Midbrain (tissue), 1 donor: ENCODE measurements around the gene HSPBP1.
"Not testable (repeated sequence)": the region's sequence is repeated elsewhere in the genome, so short reads cannot be mapped to it uniquely, and the experiment has no call there.

Source experiments
- DNase-seq: peaks from one replicate; lab custom pipeline; 2025; lab: John Stamatoyannopoulos, UW

The HSPBP1 gene

GRCh38 chr19:55232986-55233385 is 46.9 kb downstream of the HSPBP1 start:
- DNase-seq = no peak

DNA sequence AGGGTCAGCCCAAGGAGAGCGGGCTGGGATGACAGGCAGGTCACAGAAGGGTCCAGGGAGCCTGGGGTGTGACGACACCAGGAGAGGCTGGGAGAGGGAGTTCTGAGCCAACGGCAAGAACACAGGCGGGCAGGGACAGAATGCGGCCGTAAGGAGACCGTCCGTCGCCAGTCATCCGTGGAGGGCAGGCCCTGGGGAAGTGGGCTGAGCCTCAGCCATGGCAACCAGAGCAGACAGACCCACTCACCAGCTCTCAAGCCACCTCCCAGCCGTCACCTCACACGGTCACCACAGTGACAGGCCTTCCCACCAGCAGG is 47.7 kb downstream of the HSPBP1 start:
- no peak for DNase-seq

DNA sequence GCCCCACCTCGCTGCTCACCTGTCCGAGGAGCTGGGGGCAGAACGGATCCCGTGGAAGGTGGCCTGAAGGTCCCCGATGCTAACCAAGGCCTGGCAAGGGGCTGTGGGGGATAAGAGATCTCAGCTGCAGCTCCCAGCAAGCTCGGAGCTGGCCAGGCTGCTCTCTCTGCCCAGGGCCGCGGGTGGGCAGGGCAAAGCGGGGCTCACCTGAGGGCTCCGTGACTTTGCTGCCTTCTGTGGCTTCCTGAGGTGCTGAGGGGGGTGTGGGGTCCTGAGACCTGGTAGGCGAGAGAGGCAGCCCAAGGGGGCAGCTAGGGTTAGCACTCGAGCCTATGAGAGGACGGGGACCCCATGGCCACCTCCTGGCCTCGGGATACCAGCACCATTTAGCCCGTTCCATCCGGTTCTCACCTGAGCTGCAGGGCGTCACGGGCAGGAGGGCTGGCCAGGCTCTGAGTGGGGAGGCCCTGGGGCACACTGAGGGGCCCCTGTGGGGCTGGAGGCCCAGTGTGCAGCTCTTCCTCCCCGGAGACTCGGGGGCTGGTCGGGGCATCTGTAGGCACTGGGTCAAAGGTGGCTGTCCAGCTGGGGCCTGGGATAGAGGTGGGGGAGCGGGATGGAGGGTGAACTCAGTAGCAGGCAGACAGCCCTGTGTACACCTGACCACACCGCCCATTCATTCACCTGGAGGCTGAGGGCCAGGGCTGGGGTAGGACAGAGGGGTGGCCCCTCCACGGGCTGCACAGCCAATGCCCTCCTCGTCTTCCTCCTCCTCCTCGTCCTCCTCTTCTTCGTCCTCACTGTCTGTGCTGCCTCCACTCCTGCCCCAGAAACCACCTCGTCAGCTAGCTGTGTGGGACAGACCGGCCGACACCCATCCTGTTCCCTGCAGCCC is 48.3 kb downstream of the HSPBP1 start:
- DNase-seq = no peak

DNA sequence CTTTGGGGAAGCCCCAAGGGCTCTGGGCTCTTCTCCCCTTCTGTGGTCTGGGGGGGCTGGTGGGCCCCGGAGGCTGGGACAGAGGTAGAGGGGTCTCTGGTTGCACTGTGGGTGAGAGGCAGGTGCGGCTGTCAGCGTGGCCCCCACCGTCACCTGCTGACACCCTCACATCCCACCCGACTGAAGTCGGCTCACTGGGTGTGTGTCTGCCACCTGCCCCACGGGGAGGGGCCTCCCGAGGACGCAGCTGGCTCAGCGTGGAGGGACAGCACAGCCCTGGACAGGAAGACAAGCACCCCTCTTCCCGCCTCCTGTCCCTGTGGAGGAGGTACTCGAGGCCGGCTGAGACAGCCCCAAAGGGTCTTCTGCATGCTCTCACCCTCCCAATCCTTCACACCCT is 49.1 kb downstream of the HSPBP1 start:
- no peak for DNase-seq

GRCh38 chr19:55230329-55230728 is 49.6 kb downstream of the HSPBP1 start:
- no peak for DNase-seq

DNA sequence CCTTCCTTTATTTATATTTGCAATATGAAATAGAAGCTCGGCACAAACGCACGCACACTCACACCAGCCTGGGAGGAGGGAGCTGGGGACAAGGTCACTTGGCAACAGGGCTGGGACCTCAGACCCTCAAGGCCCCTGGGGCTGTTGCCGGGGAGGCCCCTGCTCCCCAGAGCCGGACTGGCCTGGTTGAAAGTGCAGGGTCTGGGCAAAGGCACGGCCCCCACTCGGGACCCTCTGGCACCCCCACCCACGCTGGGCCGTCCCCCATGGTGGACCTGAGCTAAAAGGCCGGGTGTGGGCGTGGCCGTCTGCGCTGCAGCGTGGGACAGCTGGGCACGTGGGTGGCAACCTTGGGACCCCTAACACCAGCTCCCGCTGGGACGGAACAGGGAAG is 50.1 kb downstream of the HSPBP1 start:
- DNase-seq = no peak

DNA sequence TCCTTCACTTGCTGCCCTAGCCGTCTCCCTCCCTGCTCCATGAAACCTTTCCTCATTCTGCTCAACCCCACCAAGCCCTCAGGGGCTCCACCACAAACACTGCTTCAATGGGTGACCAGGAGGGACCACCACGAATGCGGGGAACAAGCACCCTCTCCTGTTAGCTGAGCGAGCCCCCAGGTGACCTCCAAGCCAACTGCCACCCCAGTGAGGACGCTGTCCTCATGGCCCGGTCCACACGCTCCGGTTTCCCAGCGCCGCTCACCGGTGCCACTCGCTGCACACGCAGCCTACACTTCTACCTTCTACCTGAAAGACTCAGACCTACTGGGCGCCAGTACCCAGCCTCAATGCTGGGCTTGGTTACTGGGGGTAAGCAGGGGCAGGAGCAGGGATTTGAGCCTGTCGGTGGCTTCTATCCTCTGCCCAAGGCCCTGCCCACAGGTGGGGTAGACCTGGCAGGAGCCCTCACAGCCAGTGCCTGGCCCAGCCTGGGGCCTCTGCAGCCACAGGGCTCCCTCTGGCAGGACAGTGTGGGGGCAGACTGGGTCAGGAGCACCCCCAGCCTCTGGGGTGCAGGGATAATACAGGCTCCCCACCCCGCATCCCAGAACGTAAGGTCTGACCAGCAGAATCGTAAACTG is 50.6 kb downstream of the HSPBP1 start:
- no peak for DNase-seq

GRCh38 chr19:55228403-55229031 is 51.4 kb downstream of the HSPBP1 start, which contains the start of gene TMEM86B:
TMEM86B (minus strand) TSS chr19:55228763; CDS start chr19:55228741, 22 bp downstream.
- DNase-seq = no peak

- no peak for DNase-seq
Observed at GRCh38 chr19:55228015-55228391, 51.9 kb downstream of the HSPBP1 start.

GRCh38 chr19:55227241-55228014 is 52.5 kb downstream of the HSPBP1 start:
- no peak for DNase-seq

DNA sequence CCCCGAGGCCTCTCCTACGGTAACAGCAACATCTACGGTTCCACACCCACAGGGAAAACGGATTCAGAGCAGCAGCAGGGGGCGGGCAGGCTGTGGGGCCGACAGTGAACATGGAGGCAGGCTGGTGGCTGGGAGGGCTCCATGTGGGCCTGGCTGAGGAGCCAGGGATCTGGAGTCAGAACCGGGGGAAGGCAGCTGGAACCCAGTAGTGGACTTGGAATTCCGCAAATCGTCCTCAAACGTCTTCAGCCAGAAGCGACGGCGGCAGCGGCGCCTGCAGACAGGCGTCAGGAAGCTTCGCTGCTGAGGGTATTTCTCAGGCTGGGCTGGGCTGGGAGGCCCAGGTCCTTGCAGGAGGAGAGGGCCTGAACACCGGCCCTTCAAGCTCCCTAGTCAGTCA is 53.1 kb downstream of the HSPBP1 start:
- DNase-seq = no peak

- no peak for DNase-seq
Observed at GRCh38 chr19:55226273-55226672, 53.6 kb downstream of the HSPBP1 start.

DNA sequence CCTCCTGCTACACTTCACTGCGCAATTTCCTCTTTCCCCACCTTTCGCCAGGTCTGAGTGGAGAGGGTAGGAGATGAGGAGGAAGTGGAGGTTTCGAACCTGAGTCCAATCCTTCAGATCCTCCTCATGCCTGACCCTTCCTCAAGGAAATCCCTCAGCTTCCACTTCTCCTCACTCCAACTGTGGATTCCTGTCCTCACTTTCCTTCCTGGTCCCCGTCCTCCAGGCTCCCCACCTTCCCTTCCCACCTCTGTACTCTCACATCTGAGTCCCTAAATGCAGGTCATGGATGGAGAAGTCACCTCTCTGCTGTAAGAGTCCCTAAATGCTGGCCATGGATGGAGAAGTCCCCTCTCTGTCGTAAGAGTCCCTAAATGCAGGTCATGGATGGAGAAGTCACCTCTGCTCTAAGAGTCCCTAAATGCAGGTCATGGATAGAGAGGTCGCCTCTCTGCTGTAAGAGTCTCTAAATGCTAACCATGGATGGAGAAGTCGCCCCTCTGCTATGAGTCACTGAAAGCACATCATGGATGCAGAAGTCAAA is 54.4 kb downstream of the HSPBP1 start:
- no peak for DNase-seq

DNA sequence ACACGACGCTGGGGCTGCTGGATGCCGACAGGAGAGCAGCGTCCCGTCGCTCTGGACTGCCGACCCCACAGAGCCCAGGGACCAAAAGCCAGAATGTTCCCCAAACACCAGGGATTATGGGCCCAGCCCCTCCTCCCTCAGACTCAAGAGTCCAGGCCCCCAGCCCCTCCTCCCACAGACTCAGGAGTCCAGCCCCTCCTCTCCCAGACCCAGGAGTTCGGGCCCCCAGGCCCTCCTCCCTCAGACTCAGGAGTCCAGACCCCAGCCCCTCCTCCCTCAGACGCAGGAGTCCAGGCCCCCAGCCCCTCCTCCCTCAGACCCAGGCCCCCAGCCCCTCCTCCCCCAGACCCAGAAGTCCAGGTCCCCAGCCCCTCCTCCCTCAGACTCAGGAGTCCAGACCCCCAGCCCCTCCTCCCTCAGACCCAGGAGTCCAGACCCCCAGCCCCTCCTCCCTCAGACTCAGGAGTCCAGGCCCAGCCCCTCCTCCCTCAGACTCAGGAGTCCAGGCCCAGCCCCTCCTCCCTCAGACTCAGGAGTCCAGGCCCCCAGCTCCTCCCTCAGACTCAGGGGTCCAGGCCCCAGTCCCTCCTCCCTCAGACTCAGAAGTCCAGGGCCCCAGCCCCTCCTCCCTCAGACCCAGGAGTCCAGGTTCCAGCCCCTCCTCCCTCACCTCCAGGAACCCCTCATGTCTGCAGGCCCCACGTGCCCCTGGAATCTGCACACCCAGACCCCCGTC is 55.1 kb downstream of the HSPBP1 start:
- not testable (repeated sequence) for DNase-seq

DNA sequence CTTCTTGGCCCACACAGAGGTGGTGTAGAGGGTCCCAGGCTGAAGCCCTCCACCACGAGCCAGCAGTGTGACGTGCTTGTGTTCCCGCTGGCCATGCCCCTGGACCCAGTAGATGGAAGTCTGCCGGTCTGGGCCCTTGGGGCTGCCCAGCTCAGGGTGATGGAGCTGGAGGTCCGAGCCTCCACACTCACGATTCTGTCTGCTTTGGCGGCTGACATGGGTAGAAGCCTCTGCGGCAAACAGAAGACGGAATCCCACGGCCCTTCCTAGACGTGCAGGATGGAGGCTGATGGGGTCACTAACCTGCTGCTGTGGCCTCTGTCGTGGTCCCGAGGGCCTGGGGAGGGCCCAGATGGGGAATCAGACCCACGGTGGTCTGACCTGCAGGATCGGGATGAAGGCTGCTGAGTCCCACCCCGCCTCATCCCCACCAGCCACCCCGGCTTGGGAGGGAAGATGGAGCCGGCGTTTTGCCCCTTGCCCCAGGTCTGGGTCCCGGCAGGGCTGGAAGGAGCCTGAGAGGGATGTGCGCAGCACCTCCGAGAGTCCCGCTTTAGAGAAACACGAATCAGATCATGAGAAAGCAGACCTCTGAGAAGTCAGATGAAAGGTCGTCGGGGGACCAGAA is 55.8 kb downstream of the HSPBP1 start:
- no peak for DNase-seq

- no peak for DNase-seq
Observed at GRCh38 chr19:55223291-55224037, 56.4 kb downstream of the HSPBP1 start.

DNA sequence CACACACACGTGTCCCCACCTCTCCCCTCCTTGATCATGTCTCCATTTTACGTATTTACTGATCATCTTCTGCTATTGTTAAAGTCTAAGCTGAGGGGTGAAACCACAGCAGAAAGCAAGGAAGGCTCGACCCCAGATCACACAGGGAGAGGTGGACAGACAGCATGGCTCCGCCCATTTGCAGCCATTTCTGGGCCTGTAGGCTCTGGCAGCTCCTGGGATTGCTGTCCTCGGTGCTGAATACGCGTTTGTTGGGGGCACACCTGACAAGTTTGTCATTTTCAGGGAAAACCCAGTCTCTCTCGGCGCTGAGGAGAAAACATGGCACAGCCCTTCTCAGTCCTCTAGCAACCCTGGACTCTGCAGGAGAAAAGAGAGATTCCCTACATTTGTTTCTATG is 59.4 kb downstream of the HSPBP1 start:
- no peak for DNase-seq

DNA sequence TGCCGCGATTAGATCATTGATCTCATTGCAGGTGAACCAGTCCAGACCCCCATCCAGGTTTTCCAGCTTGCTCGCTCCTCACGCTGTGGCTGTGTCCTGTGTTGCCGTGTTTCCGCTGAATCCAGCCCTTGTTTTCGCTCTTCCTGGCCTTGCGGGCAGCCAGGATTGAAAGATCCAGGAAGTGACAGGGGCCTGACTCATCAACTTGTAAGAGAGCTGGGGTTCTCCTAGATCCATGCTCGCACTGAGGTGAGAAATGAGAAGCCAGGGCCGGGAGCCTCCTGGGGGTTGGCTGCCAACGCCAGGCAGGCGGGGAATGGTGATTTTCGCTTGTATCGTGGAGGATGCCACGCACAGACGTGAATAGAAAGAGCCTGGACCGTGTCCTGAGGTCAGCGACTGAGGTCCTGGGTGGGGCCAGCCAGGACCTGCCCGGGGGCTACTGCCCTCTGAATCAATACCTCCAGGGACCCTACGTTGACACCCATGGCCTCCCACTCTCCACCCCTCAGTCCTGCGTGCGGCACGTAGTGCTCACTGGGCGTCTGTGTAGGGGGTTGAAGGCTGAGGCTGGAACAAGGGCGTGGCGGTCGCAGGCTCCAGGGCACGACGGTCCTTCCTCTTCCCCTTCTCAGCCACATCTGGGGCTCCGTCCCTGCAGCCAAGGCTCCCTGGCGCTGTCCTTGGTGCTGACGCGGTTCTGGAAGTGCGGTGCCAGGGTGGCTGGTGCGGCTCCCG is 63.3 kb downstream of the HSPBP1 start:
- peak; percentile 85 for DNase-seq

- DNase-seq = no peak
Observed at GRCh38 chr19:55213547-55213946, 66.4 kb downstream of the HSPBP1 start.
